ENCODE data around the gene LSG1.

The LSG1 gene

DNA sequence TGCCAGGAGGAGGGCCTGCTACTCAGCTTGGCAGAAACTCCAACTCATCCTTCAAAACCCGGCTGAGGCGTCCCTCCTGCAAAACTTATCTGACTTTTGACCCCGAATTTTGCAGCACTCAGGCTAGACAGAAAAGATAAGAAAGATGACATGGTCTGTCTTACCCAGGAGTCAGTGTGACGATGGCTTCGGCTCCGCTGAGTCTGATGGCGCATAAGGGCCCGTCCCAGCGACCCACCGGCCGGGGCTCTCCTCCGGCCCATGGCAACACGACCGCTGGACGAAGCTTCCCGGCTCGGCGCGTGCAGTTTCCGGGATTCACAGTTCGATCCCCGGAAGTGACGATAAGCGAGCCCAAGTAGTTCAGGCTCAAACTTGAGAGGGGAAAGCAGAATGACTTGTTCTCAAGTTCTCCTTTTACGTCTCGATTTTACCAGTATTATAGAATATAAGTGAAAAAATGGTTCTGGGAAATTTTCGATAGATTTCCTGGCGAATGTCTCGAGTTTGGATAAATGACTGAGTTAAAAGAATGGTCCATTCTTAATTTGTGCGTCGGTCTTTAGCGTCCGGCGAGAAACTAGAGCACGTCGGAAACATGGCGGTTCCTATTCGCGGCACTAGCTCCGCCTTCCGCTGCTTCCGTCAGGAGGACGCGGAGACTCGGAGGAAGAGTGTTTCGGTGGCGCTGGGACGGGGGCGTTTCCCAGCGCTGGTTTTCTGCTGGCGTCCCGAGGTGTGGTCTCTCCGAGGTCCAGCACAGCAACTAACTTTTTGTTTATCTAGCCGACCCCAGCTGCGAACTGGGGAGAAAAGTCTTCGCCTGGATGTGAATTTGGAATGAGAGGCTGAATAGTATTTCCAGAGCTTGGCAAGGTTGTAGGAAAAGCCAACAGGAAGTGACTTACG lies at the start of gene LSG1:
Gene LSG1, minus strand, starts transcription at position 292 of the 909 bp plus-strand sequence. Its CDS starts 29 bp downstream, at position 263.
- peak; percentile 73 to 79 for DNase-seq (ENCODE audit: low read depth in 2 of 2)

DNA sequence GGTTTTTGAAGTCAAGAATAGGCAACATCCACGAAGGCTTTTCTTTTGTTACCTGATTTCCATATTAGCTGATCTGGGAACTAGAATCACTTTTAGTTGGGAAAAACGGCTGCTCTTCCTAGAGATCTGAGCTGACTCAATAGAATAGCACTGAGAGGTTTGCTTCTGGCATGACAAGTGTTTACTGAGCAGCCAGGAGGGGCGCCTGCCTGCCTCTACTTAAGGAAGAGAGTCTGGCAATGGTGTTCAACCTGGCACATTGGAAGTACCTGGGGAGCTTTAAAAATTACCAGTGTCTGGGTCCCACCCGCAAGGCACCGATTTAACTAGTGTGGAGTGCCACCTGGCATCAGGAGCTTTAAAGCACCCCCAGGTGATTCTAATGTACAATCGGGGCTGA lies 48.1 kb upstream of the LSG1 start:
- no peak for DNase-seq (ENCODE audit: low read depth in 2 of 2)

DNA sequence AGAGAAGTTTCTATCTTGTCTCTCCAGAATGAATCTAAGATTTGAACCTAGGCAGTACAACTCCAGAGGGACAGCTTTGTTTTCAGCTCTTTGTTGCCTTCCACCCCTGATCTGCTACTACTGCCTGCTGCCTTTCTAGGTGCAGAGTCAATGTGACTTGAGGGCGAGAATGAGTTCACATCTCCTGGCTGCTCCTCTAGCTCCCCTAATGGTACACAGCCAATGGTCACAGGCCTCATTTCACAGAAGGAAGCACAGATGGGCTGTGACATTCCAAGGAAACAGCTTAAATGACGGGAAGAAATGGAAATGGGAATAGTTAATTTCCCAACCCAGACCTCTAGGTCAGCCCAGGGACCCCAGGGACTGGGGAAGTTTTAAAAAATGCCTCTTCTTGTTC lies 46.1 kb upstream of the LSG1 start:
- no peak for DNase-seq (ENCODE audit: low read depth in 2 of 2)

DNA sequence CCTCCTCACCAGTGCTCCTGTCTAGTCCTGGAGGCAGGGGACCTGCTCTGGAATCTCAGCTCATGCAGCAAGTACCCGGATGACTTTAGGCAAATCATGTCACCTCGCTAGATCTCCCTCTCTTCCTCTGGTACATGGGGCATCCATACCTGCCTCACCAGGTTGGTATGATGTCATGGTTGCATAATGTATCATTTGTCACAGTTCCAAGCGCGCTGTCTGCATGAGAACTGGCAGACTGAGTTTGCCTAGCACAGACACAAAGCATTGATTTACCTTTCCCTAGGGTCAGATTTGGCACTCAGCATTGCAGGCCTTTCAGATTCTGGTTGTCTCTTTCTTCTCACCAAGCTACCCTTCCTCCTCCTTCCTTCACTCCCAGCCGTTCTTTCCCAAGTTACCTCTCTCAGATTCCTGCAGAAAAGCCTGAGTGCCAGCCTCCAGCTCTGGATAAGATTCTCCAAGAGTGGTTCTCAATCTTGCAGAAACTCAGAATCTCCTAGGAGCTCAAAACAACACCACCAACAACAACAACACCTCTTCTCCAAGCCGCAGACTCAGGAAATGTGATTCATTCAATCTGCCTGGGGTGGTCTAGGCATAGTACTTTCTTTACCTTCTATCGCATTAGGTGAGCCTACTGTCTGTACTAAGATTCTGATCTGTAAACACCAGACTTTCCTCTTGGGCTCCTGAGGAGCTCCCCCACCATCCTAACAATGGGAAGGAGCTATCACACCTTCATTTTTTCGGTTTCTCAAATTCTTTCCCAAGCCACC lies 43.2 kb upstream of the LSG1 start:
- peak; percentile 5 to 7 for DNase-seq (ENCODE audit: low read depth in 2 of 2)

DNA sequence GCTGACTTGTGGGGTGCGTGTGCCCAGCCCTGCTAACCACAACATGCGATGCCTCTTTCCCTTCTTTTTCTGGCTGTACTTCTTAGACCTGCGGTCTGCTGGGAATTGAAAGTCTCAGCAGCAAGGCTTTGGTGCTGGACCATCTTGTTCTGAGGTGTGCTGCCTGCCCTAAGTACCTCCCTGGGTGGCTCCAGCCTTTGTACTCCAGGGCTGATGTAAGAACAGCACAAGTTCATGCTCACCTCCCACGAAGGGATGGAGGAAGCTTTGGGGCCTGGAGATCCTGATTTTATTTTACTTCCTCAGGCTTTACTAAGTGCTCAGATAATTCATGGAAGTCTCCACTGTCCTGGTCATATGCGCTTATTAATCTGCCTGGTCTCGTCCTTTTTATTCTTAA lies 42.6 kb upstream of the LSG1 start:
- no peak for DNase-seq (ENCODE audit: low read depth in 2 of 2)

DNA sequence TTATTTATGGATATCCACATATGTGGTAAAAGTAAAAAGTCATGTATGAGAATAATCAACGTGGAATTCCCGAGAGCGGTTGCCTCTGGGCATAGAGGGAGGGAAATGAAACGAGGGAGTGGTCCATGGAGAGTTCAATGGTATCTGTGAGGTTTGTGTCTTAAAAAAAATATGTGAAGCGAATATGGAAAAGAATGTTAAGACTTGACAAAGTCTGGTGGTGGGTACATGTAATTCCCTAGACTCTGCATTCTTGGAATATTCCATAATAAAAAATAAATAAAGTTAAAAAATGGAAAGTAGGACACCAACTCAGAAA lies 42.1 kb upstream of the LSG1 start:
- no peak for DNase-seq (ENCODE audit: low read depth in 2 of 2)

DNA sequence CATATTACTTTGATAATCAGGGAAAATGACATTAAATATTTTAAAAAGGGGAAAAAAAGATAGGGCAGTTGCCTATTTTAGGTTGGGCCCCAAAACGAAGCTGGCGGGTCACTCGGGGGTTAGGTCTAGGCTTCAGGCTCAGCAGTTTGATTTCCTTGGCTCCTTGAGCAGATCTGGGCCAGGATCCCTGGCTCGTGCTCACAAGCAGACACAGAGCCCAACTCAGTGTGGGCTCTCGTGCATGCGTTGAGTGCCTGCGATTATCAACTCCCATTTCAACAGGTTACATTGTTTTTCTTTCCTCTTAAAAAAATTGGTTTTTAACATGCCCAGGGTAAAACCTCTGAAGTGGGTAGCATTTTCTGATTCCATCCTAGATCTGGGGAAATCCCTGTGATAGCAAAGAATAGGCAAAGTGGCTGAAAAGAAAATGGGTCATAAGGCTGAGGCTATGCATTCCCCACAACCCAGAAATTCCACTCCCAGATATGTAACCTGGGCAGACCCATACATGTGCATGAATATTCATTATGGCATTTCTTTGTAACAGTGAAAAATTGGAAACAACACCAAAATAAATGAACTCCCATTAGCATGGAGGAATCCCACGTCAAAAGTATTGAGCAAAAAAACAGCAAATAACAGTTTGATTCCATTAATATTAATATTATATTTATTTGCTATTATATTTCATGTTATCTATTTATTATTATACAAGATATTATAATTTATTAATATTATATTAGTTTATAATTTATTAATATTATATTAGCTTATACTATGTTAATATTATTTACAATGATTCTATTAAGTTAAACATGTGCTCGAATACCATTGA lies 41.5 kb upstream of the LSG1 start:
- DNase-seq (ENCODE audit: low read depth in 2 of 2), result no peak

DNA sequence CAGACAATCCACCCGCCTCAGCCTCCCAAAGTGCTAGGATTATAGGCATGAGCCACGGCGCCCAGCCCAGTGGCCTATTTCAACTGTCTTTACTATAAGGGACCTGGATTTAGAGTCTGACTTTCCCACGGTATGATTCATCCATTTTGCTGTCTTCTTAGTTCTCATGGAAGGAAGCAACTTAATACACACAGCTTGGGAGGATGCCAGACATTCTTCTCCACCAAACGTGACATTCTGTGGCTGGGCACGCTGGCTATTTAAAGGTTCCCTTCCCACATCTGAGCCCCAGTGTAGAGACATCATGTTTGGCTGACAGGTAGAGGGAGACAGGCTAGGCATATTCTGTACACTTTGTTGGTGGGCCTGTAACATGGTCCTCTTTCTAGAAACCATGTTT lies 39.9 kb upstream of the LSG1 start:
- no peak for DNase-seq (ENCODE audit: low read depth in 2 of 2)

DNA sequence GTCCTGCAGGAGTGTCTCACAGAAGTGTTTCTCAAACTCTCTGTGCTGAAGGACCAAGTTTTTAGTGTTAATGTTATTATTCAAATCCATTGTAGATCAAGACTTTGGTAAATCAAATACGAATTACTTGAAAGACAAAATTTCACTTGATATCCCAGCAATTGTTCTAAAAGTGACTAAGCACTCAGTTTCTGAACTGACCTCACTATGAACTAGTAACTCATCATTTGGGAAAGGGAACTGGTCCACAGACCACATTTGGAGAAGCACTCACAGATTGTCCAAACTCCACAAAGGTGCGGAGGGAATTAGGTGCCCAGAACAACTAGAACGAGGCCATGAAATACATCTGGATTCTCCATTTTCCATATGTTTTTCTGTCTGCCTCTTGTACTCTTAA lies 39.3 kb upstream of the LSG1 start:
- no peak for DNase-seq (ENCODE audit: low read depth in 2 of 2)

DNA sequence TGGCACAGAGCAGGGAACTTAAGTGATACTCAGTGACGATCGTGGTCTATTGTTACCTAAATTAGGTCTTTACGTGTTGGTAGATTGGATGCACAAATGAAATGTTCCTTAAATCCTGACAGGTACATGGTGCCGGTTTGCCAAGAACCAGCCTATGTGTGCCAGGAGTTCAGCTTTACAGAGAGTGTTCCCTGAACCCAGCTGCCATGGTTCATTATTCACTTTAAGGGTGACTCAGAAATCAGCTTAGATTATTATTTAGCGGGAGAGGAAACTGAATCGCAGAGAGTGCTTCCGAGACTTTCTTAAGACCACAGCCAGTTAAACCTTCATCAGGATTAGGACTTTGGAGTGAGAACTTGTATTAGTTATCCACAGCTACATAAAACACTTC lies 35.2 kb upstream of the LSG1 start:
- DNase-seq (ENCODE audit: low read depth in 2 of 2), result no peak

DNA sequence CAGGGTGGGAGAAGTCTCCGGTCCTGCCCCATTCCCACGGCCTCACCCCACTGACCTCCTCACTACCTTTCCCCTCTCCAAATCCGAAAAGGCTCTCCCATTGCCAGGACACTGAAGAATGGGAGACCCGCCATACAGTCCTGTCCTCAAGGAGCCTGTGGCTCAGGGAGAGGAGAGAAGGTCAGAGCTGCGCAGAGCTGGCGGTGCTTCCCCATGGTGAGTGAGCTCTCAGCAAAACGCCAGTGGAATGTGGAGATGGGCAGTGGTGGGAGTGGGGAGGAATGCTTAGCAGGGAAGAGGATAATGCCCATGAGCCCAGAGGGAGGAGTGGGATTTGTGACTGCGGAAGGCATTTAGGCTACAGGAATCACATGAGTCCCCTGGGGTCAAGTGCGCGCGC lies 33.8 kb upstream of the LSG1 start:
- no peak for DNase-seq (ENCODE audit: low read depth in 2 of 2)

DNA sequence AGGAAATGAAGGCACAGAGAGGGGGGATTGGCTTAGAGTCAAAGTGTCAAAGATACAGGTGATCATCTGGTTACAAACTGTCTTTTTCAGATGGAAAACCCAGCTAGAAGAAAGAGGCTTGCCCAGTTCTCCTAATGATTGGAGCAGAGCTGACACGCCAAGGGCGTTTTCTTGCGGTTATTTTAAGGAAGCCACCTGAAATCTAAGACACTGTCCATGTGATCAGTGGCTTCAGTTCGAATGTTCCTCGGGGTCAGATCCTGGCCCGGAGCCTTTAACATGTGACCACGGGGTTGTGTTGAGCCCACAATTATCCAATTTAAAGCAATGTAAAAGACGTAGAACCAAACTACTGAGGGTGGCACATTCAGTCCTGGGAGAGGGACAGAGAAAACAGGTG lies 33.2 kb upstream of the LSG1 start:
- DNase-seq (ENCODE audit: low read depth in 2 of 2), result no peak

DNA sequence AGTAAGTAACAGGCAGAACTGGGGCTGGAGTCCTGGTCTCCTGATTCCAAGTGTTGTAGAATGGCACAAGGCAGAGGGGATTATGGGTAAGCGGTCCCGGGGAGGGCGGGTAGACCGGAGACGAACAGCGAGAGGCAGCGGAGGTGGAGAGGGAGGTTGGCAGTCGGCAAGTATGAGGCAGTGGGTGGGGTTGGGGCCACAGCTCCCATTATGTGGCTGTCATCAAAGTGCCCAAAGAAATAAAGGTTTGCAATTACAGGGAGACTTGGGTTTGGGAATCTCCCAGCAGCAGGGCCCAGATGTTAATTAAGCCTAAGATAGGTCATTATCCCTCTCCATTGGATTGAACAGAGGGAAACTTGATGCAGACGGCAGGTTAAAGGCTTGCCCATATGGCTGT lies 30.6 kb upstream of the LSG1 start:
- DNase-seq (ENCODE audit: low read depth in 2 of 2), result no peak

DNA sequence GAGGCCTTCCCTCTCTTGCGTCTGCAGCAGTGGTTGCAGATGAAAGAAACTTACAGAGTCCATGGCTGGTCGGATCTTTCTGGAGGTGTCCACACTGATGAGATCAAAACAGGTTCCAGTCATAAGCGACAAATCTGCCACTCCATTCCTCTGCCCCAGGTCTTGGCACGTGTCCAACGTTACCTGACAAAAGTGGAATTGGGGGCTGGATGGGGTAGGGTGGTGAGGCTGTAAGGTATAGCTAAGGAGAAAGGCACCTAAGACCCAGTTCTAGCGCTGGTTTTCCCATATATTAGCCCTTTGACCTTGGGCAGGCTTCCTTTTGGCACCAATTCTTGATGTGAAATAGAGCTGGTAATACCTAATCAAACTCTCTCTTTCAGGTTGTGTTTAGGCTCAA lies 24.7 kb upstream of the LSG1 start:
- DNase-seq (ENCODE audit: low read depth in 2 of 2), result no peak

DNA sequence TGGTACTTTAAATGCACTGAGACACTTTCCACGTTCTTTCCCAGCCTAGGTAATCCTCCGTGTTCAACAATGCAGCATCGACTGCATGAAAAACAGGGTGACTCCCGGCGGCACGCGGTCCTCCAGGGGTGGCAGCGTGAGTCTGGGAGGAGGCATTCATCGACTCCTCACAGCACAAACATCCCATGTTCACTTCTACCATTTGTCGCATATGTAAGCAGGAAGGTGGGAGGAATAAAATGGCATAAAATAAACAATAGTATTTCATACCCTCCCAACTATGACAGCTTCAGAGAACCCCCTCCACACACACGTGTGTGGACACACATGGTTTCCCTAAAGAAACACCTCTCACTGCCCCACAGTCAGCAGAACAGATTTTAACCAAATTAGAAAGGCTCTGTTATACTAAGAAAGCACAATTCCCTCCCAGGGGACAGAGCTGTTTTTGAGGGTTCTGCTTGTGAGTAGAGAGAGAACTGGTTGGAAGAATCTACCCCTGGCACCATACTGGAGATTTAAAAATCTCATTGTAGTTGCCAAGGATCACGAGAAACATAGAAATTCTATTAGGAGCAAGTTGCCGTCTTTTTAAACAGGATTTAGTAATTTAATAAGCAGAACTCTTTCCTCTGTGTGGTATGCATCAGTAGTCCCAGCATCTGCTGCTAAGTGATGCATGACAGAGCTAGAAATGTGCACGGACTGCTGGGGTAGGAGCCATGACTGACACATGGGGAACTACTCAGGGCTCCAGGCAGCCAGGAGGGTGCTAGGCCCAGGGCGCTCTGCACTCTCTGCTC lies 19.7 kb upstream of the LSG1 start:
- DNase-seq (ENCODE audit: low read depth in 2 of 2), result no peak

DNA sequence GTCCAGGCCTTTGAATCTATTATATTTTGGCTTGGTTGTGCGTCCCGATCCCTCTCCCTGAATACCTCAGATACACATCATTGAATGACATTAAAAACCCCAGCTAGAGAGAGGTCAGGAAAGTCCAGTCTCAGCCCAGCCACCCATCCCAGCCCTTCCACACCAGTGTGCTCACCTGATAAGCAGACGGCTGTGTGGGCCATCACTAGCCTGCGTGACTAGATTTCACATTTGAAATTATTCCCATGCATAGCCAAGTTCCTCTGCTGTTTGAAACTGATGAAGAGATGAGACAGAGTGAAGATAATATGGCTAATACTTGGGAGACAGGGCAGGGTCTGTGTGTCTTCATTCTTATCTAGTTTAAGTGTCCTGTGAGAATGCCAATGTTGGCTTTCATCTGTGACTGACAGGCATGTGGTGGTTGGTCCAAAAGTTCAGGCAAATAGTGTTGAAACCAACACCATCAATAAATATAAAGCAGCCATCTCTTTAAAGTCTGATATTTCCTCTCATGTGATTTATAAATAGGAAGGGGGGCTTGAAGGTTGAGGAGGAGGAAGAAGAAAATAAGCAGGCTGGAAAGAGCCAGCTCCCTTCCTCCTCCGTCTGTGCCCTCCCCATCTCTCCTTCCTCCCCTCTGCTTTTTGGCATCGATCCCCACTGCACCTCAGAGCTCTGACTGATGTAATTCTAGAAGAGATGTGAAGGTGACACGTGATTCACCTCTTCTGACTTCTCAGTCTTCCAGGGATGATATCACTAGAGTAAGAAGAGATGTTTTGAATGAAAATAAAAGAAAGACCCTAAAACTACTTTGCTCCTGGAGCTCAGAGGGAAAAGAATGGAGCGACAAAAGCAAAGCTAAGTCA lies 18.7 kb upstream of the LSG1 start:
- DNase-seq (ENCODE audit: low read depth in 2 of 2), result no peak

DNA sequence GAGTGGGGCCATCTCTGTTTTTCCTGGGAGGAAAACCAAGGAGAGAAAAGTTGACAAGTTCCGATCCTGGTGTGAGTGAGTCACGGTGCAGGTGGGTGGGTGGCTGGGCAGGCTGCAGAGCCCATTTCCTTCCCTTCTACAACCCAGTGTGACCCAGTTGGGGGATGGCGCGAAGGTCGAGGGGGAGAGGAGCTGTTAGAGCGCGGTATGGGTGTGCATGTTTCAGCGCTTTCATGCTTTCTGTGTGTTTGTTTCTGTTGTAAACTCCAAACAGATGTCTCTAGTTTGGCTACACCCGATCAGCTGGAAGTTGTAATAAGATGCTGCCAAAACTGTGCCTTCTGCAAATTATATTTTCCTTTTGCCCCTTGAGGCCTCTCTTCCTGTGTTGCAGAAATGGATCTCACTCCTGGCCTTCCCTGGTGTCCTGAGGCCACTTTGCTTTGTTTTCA lies 17.5 kb upstream of the LSG1 start:
- DNase-seq (ENCODE audit: low read depth in 2 of 2), result peak in 1 of 2 donors; percentile 23

DNA sequence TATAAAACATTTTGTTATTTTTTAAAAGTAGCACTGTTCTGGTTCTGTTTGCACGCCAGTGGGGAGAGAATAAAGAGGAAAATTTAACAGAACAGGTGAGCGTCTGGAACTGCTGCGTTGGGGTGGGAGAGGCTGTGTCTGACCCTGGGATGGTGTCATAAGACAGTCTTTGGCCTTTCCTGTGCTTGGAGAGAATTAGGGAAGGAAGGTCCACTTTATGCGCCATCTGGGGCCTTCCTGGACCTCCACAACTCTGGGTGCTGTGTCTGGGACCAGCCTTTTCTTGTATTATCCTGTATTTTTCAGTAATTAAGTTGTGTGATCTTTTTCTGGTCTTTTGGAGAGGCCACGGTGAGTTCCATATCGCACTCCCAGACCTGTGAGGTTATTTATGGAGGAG lies 17.0 kb upstream of the LSG1 start:
- no peak for DNase-seq (ENCODE audit: low read depth in 2 of 2)

DNA sequence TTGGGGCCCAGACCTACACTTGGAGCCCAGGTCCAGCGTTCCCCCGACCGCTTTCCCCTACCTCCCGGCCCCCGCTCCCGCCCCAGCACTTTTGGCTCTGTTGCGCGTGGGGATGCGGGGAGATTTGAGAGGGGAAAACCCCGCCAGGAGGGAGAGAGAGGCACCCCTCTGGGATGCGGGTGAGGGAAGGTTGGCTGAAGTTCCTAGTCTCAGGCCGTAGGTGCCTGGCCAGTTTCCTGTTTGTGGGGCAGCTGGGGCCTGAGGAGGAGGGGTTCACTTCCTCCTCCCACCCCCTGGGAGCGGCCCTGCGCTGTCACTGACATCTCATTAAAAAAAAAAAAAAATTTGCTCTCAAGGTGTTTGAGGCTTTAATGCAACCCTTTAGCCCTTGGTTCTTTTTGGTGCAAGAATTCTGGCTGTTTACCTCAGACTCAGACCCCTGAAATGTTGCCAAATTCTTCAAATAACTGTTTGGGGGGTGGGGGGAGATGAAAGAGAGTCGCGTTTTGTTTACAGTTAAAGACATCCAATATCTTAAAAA lies 16.3 kb upstream of the LSG1 start:
- no peak for DNase-seq (ENCODE audit: low read depth in 2 of 2)

DNA sequence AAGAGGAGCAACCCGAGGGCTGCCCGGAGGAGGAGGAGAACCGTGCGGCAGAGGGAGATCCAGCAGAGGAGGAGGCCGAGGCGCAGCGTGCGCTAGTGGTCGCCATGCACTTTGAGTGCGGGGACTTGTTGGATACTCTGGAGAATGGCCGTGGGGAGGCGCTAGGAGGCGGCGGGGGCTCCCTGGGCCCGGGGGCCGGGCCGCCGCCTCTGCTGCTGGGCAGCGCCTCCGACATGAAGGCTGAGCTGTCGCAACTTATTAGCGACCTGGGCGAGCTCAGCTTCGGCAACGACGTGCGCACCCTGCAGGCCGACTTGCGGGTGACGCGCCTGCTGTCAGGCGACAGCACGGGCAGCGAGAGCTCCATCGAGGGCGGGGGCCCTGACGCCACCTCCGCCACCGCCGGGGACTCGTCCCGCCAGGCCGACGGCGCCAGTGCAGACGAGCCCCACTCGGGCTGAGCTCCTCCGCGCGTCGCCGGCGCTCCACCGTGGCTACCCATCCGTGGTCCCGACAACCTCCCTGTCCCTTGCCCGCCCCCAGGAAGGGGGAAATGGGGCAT lies 15.7 kb upstream of the LSG1 start:
- DNase-seq (ENCODE audit: low read depth in 2 of 2), result peak; percentile 59 to 72
